Spinal cord (tissue), 10 donors: ENCODE measurements around the gene ACTN4. TPM values are rescaled to one million over a fixed set of nuclear protein-coding genes. Genes with fewer than 3 reads are reported as not detected.

Experiments
- DNase-seq, 6 donors: peaks; one replicate each; pipeline versions ENCODE4 v3.0.0 to v3.0.0-alpha.2; 2013 to 2015; ENCODE audit warnings: low spot score in 6 of 6, low read depth in 4 of 6
- H3K27ac ChIP-seq: one replicate; pipeline ENCODE4 v1.5.1; 2013; ENCODE audit warnings: low read depth, low read length, control low read depth
- H3K27me3 ChIP-seq: one replicate; pipeline ENCODE4 v1.6.1; 2013; ENCODE audit warnings: low read length; ENCODE audit not compliant: control insufficient read depth, insufficient read depth
- H3K36me3 ChIP-seq: one replicate; pipeline ENCODE4 v1.6.1; 2013; ENCODE audit warnings: low read length; ENCODE audit not compliant: control insufficient read depth, insufficient read depth
- H3K4me1 ChIP-seq: one replicate; pipeline ENCODE4 v1.6.1; 2013; ENCODE audit warnings: low read length; ENCODE audit not compliant: control insufficient read depth, insufficient read depth
- H3K4me3 ChIP-seq: one replicate; pipeline ENCODE4 v1.5.1; 2013; ENCODE audit warnings: low read depth, low read length, control low read depth
- H3K9me3 ChIP-seq: one replicate; pipeline ENCODE4 v1.6.1; 2013; ENCODE audit warnings: low read length; ENCODE audit not compliant: control insufficient read depth, insufficient read depth
- WGBS: methylation state at CpG from one replicate; pipeline ENCODE4 v1.1.5; 2013; ENCODE audit warnings: missing lambda C conversion rate; ENCODE audit not compliant: insufficient coverage; 5-methylcytosine and 5-hydroxymethylcytosine counted together
- polyA plus RNA-seq, 2 donors: library from polyadenylated mRNA; unstranded; fragments of 120-200 nt; gene quantifications; one replicate each; pipeline ENCODE4 v1.2.1, GENCODE V29; 2013; ENCODE audit not compliant: insufficient read length in 2 of 2
- total RNA-seq, 2 donors: library from RNA; depleted of rRNA in 1 of 2; stranded (reverse); fragments of 120-200 nt in 1 of 2; fragments of >200 nt in 1 of 2; gene quantifications; one replicate each; pipeline versions ENCODE4 v1.2.3 to v1.2.4, GENCODE V29; 2013 to 2014
- donor health status: healthy.

The ACTN4 gene
- total and polyA plus RNA-seq, 4 donors, result 103 to 297 (median 217) TPM

DNA sequence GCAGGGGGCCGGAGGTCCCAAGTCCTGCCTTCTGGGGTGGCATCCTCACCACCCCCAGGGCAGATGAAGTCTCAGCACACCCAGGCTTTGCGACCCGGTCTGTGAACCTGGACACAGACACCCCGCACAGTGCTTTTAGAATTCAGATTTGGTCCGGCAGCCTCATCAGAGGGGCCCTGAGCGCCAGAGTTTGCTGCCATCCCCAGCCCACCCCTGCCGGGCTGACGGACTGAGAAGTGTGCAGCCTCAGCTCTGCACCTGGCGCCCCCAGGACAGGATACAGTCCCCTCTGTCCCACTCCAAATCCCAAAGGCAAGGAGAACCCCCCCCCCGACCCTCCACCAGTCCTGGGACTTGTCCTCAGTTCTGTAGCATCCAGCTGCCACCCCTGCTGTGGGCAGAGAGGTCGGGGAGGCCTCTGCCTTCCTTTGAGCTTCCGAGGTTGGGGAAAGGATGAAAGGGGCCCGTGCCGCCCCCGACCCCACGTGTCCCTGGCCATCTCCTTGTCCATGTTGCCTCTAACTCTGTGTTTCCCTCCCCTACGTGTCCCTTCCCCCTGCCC lies 79.9 kb downstream of the ACTN4 start:
- WGBS, result 92% methylated on average over 11 of the region's 17 CpGs
- DNase-seq, result no peak
- Histone ChIP-seq H3K4me3 (no peak overlapping the region), H3K36me3 (peaks cover 96% of the 10 kb centered on the region), H3K9me3 (no peaks in the 10 kb centered on the region), H3K27ac (no peak overlapping the region), H3K27me3 (no peaks in the 10 kb centered on the region), H3K4me1 (peaks cover 21% of the 10 kb centered on the region)

DNA sequence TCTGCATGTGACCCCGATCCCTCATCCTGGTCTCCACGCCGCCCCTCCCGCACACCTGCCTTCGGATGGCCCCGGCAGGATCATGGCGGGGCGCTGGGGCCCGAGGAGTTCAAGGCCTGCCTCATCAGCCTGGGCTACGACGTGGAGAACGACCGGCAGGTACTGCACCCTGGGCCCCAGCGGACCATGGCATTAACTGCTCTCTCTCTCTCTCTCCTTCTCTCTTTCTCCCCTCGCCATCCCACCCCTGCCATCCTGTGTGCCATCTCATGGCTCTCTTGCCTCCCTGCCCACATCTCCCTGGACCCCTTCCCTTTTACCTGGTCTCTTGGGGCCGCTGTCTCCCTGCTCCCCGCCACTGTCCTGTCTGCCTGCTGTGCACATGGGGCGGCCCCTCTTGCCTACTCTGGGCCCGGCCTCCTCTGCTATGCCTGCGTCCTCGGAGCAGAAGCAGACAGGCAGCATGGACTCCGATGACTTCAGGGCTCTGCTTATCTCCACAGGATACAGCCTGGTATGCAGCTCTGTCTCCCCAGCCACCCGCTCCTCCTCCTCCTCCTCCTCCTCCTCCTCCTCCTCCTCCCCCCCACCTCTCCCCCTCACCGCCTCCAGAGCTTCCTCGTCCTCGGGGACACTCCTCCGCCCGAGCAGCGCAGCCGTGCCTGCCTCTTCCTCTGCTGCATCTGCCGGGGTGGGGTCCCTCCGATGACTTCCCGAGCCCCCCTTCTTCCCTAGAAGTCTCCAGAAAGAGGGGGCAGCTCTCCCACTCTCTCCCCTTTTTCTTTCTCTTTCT lies 80.6 kb downstream of the ACTN4 start:
- H3K4me3 ChIP-seq, result no peak overlapping the region
- peaks cover 92% of the 10 kb centered on the region for H3K36me3 ChIP-seq
- no peak for DNase-seq
- H3K9me3 ChIP-seq, result no peaks in the 10 kb centered on the region
- no peaks in the 10 kb centered on the region for H3K27me3 ChIP-seq
- peaks cover 14% of the 10 kb centered on the region for H3K4me1 ChIP-seq
- no peak overlapping the region for H3K27ac ChIP-seq
- 65% methylated on average over 32 of the region's 33 CpGs for WGBS

DNA sequence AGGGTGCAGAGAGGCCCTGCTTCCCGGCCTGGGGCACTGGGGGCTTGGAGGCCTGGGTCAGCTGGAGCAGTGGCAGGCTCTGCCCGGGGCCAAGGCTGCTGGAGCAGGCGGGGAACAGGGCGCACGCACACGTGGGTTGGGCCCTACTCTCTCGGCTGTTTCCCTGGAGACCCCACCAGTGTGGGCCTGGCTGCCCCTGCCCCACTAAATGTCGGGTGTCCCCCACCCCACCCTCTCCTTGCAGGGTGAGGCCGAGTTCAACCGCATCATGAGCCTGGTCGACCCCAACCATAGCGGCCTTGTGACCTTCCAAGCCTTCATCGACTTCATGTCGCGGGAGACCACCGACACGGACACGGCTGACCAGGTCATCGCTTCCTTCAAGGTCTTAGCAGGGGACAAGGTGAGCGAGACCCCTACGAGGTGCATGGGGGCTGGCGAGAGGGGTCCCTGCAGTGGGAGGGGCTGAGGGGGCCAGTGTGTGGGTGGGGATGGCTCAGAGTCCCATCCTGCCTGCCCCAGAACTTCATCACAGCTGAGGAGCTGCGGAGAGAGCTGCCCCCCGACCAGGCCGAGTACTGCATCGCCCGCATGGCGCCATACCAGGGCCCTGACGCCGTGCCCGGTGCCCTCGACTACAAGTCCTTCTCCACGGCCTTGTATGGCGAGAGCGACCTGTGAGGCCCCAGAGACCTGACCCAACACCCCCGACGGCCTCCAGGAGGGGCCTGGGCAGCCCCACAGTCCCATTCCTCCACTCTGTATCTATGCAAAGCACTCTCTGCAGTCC lies 81.5 kb downstream of the ACTN4 start:
- Histone ChIP-seq H3K4me3 (no peak overlapping the region), H3K27me3 (no peaks in the 10 kb centered on the region), H3K9me3 (no peaks in the 10 kb centered on the region), H3K4me1 (peaks cover 7% of the 10 kb centered on the region), H3K36me3 (peaks cover 84% of the 10 kb centered on the region), H3K27ac (no peak overlapping the region)
- WGBS, result 86% methylated on average over 27 of the region's 37 CpGs
- no peak for DNase-seq

DNA sequence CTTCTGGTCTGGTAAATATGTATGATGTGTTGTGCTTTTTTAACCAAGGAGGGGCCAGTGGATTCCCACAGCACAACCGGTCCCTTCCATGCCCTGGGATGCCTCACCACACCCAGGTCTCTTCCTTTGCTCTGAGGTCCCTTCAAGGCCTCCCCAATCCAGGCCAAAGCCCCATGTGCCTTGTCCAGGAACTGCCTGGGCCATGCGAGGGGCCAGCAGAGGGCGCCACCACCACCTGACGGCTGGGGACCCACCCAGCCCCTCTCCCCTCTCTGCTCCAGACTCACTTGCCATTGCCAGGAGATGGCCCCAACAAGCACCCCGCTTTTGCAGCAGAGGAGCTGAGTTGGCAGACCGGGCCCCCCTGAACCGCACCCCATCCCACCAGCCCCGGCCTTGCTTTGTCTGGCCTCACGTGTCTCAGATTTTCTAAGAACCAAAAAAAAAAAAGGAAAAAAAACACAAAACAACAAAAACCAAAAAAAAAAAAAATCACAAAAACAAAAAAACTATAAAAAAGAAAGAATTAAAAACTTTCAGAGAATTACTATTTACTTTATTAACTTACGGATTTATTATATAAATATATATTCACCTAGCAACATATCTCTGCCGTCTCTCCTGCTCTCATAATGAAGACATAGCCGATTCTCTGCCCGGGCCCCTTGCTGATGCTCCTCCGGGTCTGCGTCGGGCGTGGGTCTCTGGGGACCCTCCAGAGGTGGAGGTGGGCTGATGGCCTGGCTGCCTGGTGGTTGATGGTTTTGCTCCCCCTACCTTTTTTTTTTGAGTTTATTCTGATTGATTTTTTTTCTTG lies 82.4 kb downstream of the ACTN4 start:
- 29% methylated on average over 4 of the region's 17 CpGs for WGBS
- H3K36me3 ChIP-seq, result peaks cover 74% of the 10 kb centered on the region

DNA sequence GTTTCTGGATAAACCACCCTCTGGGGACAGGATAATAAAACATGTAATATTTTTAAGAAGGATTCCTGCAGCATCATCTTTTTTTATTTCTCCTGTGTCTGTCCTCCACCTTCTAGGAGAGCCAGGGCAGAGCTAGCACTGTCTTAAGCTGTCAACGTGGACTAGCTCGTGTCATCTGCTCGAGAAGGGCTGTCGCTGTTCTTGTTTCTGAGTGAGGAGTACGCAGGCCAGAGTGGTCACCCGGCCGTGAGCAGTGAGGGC lies 83.0 kb downstream of the ACTN4 start:
- DNase-seq, result no peak
- H3K4me3 ChIP-seq, result no peak overlapping the region
- no peaks in the 10 kb centered on the region for H3K9me3 ChIP-seq
- H3K27me3 ChIP-seq, result peaks cover 4% of the 10 kb centered on the region
- H3K27ac ChIP-seq, result no peak overlapping the region
- peaks cover 69% of the 10 kb centered on the region for H3K36me3 ChIP-seq
- WGBS, result 83% methylated on average over 7 of the region's 7 CpGs
- H3K4me1 ChIP-seq, result peaks cover 18% of the 10 kb centered on the region

More for the DNA sequence above, 82.4 kb downstream of the ACTN4 start:
- Histone ChIP-seq H3K27me3 (peaks cover under 1% of the 10 kb centered on the region), H3K4me3 (no peak overlapping the region), H3K4me1 (peaks cover 12% of the 10 kb centered on the region), H3K27ac (no peak overlapping the region), H3K9me3 (no peaks in the 10 kb centered on the region)
- DNase-seq, result peak in 2 of 6 donors; percentile 54 to 61

DNA sequence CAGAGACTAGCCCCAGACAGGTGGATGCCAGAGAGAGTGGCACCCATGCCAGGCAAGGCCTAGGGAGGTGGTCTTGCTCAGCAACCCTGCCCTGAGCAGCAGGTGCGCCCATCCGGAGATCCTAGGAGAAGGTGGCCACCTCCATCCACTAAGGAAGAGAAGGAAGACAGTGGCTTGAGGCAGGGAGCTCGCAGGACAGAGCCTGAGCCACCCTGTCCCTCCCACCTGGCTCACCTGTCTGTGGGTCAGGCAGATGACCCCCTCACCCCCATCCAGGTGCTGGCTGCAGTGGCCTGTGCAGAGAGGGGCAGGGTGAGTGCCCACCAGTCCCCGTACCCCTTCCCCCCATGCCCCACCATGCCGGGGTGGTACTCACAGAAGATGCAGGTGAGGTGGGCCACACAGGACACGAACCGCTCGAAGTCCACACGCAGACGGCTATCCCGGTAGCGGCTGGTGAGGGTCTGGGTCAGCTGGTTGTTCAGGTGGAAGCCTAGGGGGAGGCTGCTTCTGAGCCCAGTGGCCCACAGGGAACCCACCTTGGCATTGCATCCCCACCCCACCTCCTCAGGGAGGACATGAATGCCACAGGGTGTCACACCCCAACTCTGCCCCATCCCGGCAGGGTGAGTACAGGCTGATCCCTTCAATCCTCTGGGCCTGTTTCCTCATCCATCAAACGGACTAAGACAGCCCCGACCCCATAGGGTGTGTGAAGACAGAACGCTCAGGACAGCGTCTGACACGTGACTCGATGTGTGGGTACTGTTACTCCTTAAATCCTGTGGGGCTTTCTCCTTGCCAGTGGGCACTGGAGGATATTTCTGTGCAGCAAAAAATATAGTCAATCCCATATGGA lies 83.5 kb downstream of the ACTN4 start:
- peaks cover 18% of the 10 kb centered on the region for H3K4me1 ChIP-seq
- H3K9me3 ChIP-seq, result no peaks in the 10 kb centered on the region
- H3K36me3 ChIP-seq, result peaks cover 63% of the 10 kb centered on the region
- H3K27me3 ChIP-seq, result peaks cover 4% of the 10 kb centered on the region
- H3K27ac ChIP-seq, result no peak overlapping the region
- no peak overlapping the region for H3K4me3 ChIP-seq
- WGBS, result 88% methylated on average over 9 of the region's 19 CpGs
- DNase-seq, result no peak

DNA sequence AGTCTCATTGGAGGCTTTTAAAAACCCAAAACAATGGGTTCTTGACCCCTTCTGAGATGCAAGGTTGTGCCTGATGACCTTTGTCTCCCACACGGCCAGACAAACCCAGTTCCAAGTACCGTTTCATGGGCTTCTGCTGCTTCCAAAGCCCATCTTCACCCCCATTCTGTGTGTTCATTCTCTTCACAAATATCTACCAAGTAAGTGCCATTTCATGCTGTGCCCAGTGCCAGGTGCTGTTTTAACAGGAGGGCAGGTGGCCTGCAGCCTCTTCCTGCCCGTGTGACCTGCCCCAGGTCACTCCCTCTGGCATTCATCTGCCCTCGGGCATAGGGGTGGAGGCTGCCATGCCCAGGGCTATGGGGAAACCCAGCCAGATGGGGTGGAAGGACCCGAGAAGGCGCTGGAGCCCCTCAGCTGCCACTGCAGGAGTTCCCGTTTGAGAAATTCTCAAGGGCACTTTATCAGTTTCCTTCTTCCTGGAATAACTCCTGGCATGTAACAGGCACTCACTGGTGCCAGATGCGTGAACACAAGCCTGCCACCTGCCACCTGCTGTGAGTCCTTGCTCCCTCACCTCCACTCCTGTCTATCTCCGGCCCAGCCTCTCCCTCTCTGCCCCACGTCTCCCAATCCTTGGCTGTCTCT lies 84.3 kb downstream of the ACTN4 start:
- no peak overlapping the region for H3K4me3 ChIP-seq
- H3K9me3 ChIP-seq, result no peaks in the 10 kb centered on the region
- 71% methylated on average over 10 of the region's 10 CpGs for WGBS
- H3K27me3 ChIP-seq, result peaks cover 9% of the 10 kb centered on the region
- no peak for DNase-seq
- peaks cover 25% of the 10 kb centered on the region for H3K4me1 ChIP-seq
- H3K27ac ChIP-seq, result no peak overlapping the region
- peaks cover 55% of the 10 kb centered on the region for H3K36me3 ChIP-seq

DNA sequence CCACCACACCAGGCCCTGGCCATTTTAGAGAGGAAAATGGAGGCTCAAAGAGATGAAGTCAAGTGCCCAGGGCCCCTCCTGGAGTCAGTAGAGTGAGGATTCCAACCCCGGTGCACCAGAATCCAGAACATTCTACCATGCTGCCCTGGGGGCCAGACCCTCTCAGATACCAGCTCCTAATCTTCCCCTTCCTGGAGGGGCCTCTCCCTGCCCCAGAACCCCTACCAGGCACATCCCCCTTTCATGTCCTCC lies 85.7 kb downstream of the ACTN4 start:
- WGBS, result 100% methylated on average over 1 of the region's 1 CpG
- Histone ChIP-seq H3K4me3 (no peak overlapping the region), H3K27me3 (peaks cover 15% of the 10 kb centered on the region), H3K9me3 (no peaks in the 10 kb centered on the region), H3K4me1 (peaks cover 20% of the 10 kb centered on the region), H3K36me3 (peaks cover 41% of the 10 kb centered on the region), H3K27ac (no peak overlapping the region)
- no peak for DNase-seq
